IMR-90 (cell line): ENCODE results near the gene HOXB6. TPM values are rescaled to one million over a fixed set of nuclear protein-coding genes. Genes with fewer than 3 reads are reported as not detected.

Source experiments
- ATAC-seq: fragments of 200-7000 bp; cut with Tn5 transposase; 2 replicates; pipeline ENCODE4 v1.9.1; 2020; ENCODE audit warnings: low read depth, mild to moderate bottlenecking, moderate library complexity
- BruUV-seq: library from RNA; stranded (reverse); fragments of 400-500 nt; replicated peaks from 2 replicates; lab custom pipeline; 2021; lab: Mats Ljungman, UMichigan
- CTCF ChIA-PET: fragments of 300-600 bp; formaldehyde crosslinking; extraction: SDS; loops from one replicate; lab custom pipeline; 2021; ENCODE audit warnings: antibody characterized with exemption; lab: Yijun Ruan, JAX
- POLR2A ChIA-PET: fragments of 300-600 bp; sonication (Branson Sonifier 250); formaldehyde crosslinking; loops from one replicate; lab custom pipeline; 2022; ENCODE audit warnings: antibody characterized with exemption; ENCODE audit not compliant: unreplicated experiment; lab: Charles Lee
- DNase-seq: peaks from one replicate; pipeline ENCODE4 v3.0.0; 2013
- H2AFZ ChIP-seq: replicated peaks from 2 replicates; pipeline ENCODE3; 2013; ENCODE audit warnings: low read length, mild to moderate bottlenecking; ENCODE audit not compliant: poor library complexity
- H2AK5ac ChIP-seq: 2 replicates; pipeline ENCODE4 v1.6.1; 2013; ENCODE audit warnings: low read depth, low read length, inconsistent platforms
- H2AK9ac ChIP-seq: replicated peaks from 2 replicates; pipeline ENCODE3; 2013; ENCODE audit warnings: mild to moderate bottlenecking, low read depth, low read length, moderate library complexity; ENCODE audit not compliant: poor library complexity
- H2BK120ac ChIP-seq: 2 replicates; pipeline ENCODE4 v1.6.1; 2013; ENCODE audit warnings: low read depth, low read length, inconsistent platforms
- H2BK15ac ChIP-seq: 3 replicates; pipeline ENCODE4 v1.6.1; 2013; ENCODE audit warnings: low read depth, low read length, inconsistent platforms
- H2BK20ac ChIP-seq: 2 replicates; pipeline ENCODE4 v1.6.1; 2013; ENCODE audit warnings: low read depth, mild to moderate bottlenecking, inconsistent platforms, low read length, moderate library complexity
- H2BK5ac ChIP-seq: 2 replicates; pipeline ENCODE4 v1.6.1; 2013; ENCODE audit warnings: mild to moderate bottlenecking, low read depth, low read length, inconsistent platforms; ENCODE audit not compliant: poor library complexity, severe bottlenecking
- H3K14ac ChIP-seq: replicated peaks from 2 replicates; pipeline ENCODE4 v1.6.1; 2013; ENCODE audit warnings: low read depth, low read length, inconsistent platforms
- H3K18ac ChIP-seq: 2 replicates; pipeline ENCODE4 v1.6.1; 2013; ENCODE audit warnings: low read depth, low read length, control low read depth
- H3K23ac ChIP-seq: 2 replicates; pipeline ENCODE4 v1.6.1; 2013; ENCODE audit warnings: low read depth, low read length, inconsistent platforms
- H3K27ac ChIP-seq: 2 replicates; pipeline ENCODE4 v1.5.1; 2013; ENCODE audit warnings: mild to moderate bottlenecking, control low read depth, low read length; ENCODE audit not compliant: insufficient read depth
- H3K27me3 ChIP-seq: 2 replicates; pipeline ENCODE4 v1.6.1; 2013; ENCODE audit warnings: low read length; ENCODE audit not compliant: control insufficient read depth, insufficient read depth
- H3K36me3 ChIP-seq: 2 replicates; pipeline ENCODE4 v1.6.1; 2013; ENCODE audit warnings: low read length, mixed read lengths; ENCODE audit not compliant: control insufficient read depth, insufficient read depth
- H3K4ac ChIP-seq: 2 replicates; pipeline ENCODE4 v1.6.1; 2013; ENCODE audit warnings: low read depth, low read length, inconsistent platforms
- H3K4me1 ChIP-seq: 2 replicates; pipeline ENCODE4 v1.6.1; 2013; ENCODE audit warnings: low read length, mixed read lengths; ENCODE audit not compliant: control insufficient read depth, insufficient read depth
- H3K4me2 ChIP-seq: 2 replicates; pipeline ENCODE4 v1.6.1; 2013; ENCODE audit warnings: low read depth, mild to moderate bottlenecking, control low read depth, low read length, moderate library complexity
- H3K4me3 ChIP-seq: 2 replicates; pipeline ENCODE4 v1.5.1; 2013; ENCODE audit warnings: low read depth, mild to moderate bottlenecking, control low read depth, low read length, moderate library complexity; ENCODE audit not compliant: insufficient read depth
- H3K56ac ChIP-seq: 2 replicates; pipeline ENCODE4 v1.6.1; 2013; ENCODE audit warnings: low read length, inconsistent platforms; ENCODE audit not compliant: insufficient read depth; ENCODE audit errors: extremely low read depth
- H3K79me1 ChIP-seq, 2 experiments: 2 replicates each; pipeline ENCODE4 v1.6.1; 2013; ENCODE audit warnings: low read length in 2 of 2, inconsistent platforms in 1 of 2, low read depth in 1 of 2
- H3K9ac ChIP-seq: 2 replicates; pipeline ENCODE4 v1.6.1; 2013; ENCODE audit warnings: low read depth, low read length, control low read depth
- H3K9me1 ChIP-seq: 2 replicates; pipeline ENCODE4 v1.6.1; 2013; ENCODE audit warnings: low read length, inconsistent platforms; ENCODE audit not compliant: insufficient read depth
- H3K9me3 ChIP-seq: 2 replicates; pipeline ENCODE4 v1.6.1; 2013; ENCODE audit warnings: low read length; ENCODE audit not compliant: control insufficient read depth, insufficient read depth
- H4K20me1 ChIP-seq: 2 replicates; pipeline ENCODE4 v1.6.1; 2013; ENCODE audit warnings: low read length, inconsistent platforms; ENCODE audit not compliant: insufficient read depth
- H4K5ac ChIP-seq: 2 replicates; pipeline ENCODE4 v1.6.1; 2013; ENCODE audit warnings: mild to moderate bottlenecking, low read depth, low read length, control low read depth
- H4K8ac ChIP-seq, 2 experiments: 2 replicates each; pipeline ENCODE4 v1.6.1; 2013; ENCODE audit warnings: low read depth in 2 of 2, low read length in 2 of 2, control low read depth in 1 of 2, inconsistent platforms in 1 of 2
- H4K91ac ChIP-seq: 2 replicates; pipeline ENCODE4 v1.6.1; 2013; ENCODE audit warnings: low read depth, low read length, inconsistent platforms; ENCODE audit not compliant: insufficient read depth
- BHLHE40 ChIP-seq: fragments of 150-350 bp; IDR thresholded peaks from 2 replicates; pipeline ENCODE4 v1.6.1; 2016; ENCODE audit warnings: mild to moderate bottlenecking, low read depth, low read length
- CEBPB ChIP-seq: IDR thresholded peaks from 2 replicates; pipeline ENCODE4 v1.6.1; 2012; ENCODE audit warnings: low read depth, low read length, improper control_type of control experiment
- MAFK ChIP-seq: IDR thresholded peaks from 2 replicates; pipeline ENCODE4 v1.6.1; 2012; ENCODE audit warnings: low read depth, low read length, improper control_type of control experiment
- MAZ ChIP-seq: IDR thresholded peaks from 2 replicates; pipeline ENCODE4 v1.6.1; 2012; ENCODE audit warnings: low read depth, mild to moderate bottlenecking, low read length, improper control_type of control experiment, moderate library complexity, borderline replicate concordance
- MXI1 ChIP-seq: IDR thresholded peaks from 2 replicates; pipeline ENCODE4 v1.6.1; 2012; ENCODE audit warnings: low read depth, mild to moderate bottlenecking, low read length, moderate library complexity, borderline replicate concordance
- NFE2L2 ChIP-seq: fragments of 150-350 bp; IDR thresholded peaks from 2 replicates; pipeline ENCODE4 v1.6.1; 2016; ENCODE audit warnings: low read depth, mild to moderate bottlenecking, low read length
- RAD21 ChIP-seq: IDR thresholded peaks from 2 replicates; pipeline ENCODE4 v1.6.1; 2012; ENCODE audit warnings: low read length, improper control_type of control experiment
- RCOR1 ChIP-seq: IDR thresholded peaks from 2 replicates; pipeline ENCODE4 v1.6.1; 2012; ENCODE audit warnings: mild to moderate bottlenecking, low read length, improper control_type of control experiment; ENCODE audit not compliant: insufficient replicate concordance
- RFX5 ChIP-seq: IDR thresholded peaks from 2 replicates; pipeline ENCODE4 v1.8.0; 2012; ENCODE audit warnings: low read depth, mild to moderate bottlenecking, low read length, moderate library complexity
- WGBS, 2 experiments: methylation state at CpG; one replicate each; pipeline versions ENCODE4 v1.1.5 to v1.1.7; 2013; ENCODE audit warnings: missing lambda C conversion rate in 2 of 2; ENCODE audit not compliant: insufficient read length in 1 of 2; ENCODE audit errors: extremely low coverage in 2 of 2; 5-methylcytosine and 5-hydroxymethylcytosine counted together
- dilution Hi-C: fragments of 300-500 bp; cut with HindIII; formaldehyde crosslinking; loops from one replicate; pipeline ENCODE4 v1.14.3; 2018; ENCODE audit warnings: low sequenced_read_pairs; ENCODE audit not compliant: unreplicated experiment
- in situ Hi-C: fragments of 300-500 bp; cut with MboI; formaldehyde crosslinking; loops from 3 replicates; pipeline ENCODE4 v1.14.3; 2019; ENCODE audit warnings: low sequenced_read_pairs, inconsistent platforms, mixed read lengths
- intact Hi-C: fragments of 100-400 bp; cut with micrococcal nuclease; formaldehyde crosslinking; loops from 2 replicates; pipeline ENCODE4 v1.10.0; 2022
- polyA plus RNA-seq, 3 experiments: library from polyadenylated mRNA; depleted of rRNA; stranded (reverse); fragments of >200 nt; gene quantifications; 2 replicates each; pipeline ENCODE4 v1.2.3, GENCODE V29; 2012; ENCODE audit warnings: low replicate concordance in 1 of 3
- total RNA-seq: library from RNA; depleted of rRNA; stranded (reverse); fragments of >200 nt; gene quantifications from 2 replicates; pipeline ENCODE4 v1.2.3, GENCODE V29; 2012
- TF ChIP-seq, protein P1 (sequence below): fragments of 150-350 bp; IDR thresholded peaks from 2 replicates; pipeline ENCODE4 v1.6.1; 2017; ENCODE audit warnings: mild to moderate bottlenecking, antibody characterized with exemption, low read length, low read depth
- TF ChIP-seq, protein P2 (sequence below): conservative IDR thresholded peaks from 2 replicates; pipeline ENCODE4 v1.5.1; 2012; ENCODE audit warnings: mild to moderate bottlenecking, low read depth, low read length, improper control_type of control experiment
- TF ChIP-seq, protein P3 (sequence below): fragments of 150-350 bp; IDR thresholded peaks from 2 replicates; pipeline ENCODE4 v1.6.1; 2016; ENCODE audit warnings: low read depth, mild to moderate bottlenecking, low read length, moderate library complexity, borderline replicate concordance

The HOXB6 gene
- total and polyA plus RNA-seq, 2 of the 4 experiments (the other 2 are of a cell fraction) = 11.1 to 42.2 TPM

DNA sequence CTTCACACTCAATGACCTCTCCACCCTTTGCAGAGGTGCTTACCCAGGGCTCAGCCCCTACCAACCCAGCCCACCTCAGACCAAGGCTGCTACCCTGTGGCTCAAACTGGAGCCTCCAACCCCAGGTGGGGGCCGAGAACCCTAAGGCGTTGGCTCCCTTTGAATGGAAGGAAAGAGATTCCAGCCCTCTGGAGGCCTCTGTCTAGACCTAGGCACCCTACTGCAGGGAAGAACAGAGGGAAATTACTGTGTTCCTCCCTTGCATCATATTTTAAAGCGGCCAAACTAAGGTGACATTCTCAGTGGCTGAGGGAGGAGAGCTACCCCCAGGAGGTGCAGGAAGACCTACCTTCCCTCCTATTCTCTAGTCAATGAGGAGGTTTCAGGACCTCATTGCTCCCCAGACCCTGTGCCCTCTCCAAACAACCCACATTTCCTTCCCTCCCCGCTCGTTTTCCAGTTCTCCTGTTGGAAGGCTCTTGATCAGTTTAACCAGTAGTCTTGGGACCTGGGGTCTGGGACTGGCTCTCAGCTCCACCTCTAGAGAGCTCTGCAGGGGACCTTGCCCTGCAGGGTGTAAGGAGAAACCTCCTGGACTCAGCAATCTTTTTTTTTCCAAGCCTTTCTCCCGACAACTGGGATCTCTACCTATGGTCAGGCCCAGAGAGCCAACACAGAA, 15.8 kb upstream of the HOXB6 start:
- Histone ChIP-seq H2BK20ac (no peak overlapping the region), H3K79me1 (no peaks in the 10 kb centered on the region), H4K5ac (no peak overlapping the region), H3K4me2 (no peak overlapping the region), H3K9ac (no peak overlapping the region), H3K9me1 (no peaks in the 10 kb centered on the region; the same call in 1 of the 2 replicates), H2AK5ac (no peak overlapping the region), H3K4me1 (no peaks in the 10 kb centered on the region; the same call in 1 of the 2 replicates), H2BK120ac (no peak overlapping the region), H4K91ac (no peak overlapping the region), H3K27ac (no peak overlapping the region), H3K14ac (no peak overlapping the region), H2BK15ac (no peak overlapping the region), H4K20me1 (peaks cover 13% of the 10 kb centered on the region; the same call in 1 of the 2 replicates), H4K8ac (no peak overlapping the region), H3K36me3 (no peaks in the 10 kb centered on the region), H2BK5ac (no peak overlapping the region), H3K23ac (0 out of 2 replicates have a peak overlapping the region, but pooled peaks have one; percentile 31), H3K4me3 (no peak overlapping the region), H2AFZ (no peak overlapping the region), H3K56ac (no peak overlapping the region), H2AK9ac (no peak overlapping the region), H3K18ac (no peak overlapping the region), H3K27me3 (peaks cover 97% of the 10 kb centered on the region), H3K9me3 (peaks cover 11% of the 10 kb centered on the region), H3K4ac (no peak overlapping the region)
- no TSS peak for BruUV-seq
- dilution Hi-C loops (no loop called here), in situ Hi-C loops (loop anchor here (10.0 kb wide), 1 partner anchor 456 kb away; no protein-coding TSS in a partner anchor), intact Hi-C loops (no loop called here)
- WGBS, 2 experiments = no CpG with 5 or more reads among the region's 6 CpGs
- CTCF ChIA-PET = interaction anchor here (0.6 kb wide), 1 partner anchor 98 kb away, joined by 3 read pairs; no protein-coding TSS in a partner anchor
- TF ChIP-seq MAFK (no peak), RCOR1 (no peak), RAD21 (no peak), RFX5 (no peak), MAZ (no peak), NFE2L2 (no peak), MXI1 (no peak), CEBPB (no peak), BHLHE40 (no peak)
- TF ChIP-seq, protein P1, sequence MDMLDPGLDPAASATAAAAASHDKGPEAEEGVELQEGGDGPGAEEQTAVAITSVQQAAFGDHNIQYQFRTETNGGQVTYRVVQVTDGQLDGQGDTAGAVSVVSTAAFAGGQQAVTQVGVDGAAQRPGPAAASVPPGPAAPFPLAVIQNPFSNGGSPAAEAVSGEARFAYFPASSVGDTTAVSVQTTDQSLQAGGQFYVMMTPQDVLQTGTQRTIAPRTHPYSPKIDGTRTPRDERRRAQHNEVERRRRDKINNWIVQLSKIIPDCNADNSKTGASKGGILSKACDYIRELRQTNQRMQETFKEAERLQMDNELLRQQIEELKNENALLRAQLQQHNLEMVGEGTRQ = no peak
- TF ChIP-seq, protein P2, sequence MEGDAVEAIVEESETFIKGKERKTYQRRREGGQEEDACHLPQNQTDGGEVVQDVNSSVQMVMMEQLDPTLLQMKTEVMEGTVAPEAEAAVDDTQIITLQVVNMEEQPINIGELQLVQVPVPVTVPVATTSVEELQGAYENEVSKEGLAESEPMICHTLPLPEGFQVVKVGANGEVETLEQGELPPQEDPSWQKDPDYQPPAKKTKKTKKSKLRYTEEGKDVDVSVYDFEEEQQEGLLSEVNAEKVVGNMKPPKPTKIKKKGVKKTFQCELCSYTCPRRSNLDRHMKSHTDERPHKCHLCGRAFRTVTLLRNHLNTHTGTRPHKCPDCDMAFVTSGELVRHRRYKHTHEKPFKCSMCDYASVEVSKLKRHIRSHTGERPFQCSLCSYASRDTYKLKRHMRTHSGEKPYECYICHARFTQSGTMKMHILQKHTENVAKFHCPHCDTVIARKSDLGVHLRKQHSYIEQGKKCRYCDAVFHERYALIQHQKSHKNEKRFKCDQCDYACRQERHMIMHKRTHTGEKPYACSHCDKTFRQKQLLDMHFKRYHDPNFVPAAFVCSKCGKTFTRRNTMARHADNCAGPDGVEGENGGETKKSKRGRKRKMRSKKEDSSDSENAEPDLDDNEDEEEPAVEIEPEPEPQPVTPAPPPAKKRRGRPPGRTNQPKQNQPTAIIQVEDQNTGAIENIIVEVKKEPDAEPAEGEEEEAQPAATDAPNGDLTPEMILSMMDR = no peak
- TF ChIP-seq, protein P3, sequence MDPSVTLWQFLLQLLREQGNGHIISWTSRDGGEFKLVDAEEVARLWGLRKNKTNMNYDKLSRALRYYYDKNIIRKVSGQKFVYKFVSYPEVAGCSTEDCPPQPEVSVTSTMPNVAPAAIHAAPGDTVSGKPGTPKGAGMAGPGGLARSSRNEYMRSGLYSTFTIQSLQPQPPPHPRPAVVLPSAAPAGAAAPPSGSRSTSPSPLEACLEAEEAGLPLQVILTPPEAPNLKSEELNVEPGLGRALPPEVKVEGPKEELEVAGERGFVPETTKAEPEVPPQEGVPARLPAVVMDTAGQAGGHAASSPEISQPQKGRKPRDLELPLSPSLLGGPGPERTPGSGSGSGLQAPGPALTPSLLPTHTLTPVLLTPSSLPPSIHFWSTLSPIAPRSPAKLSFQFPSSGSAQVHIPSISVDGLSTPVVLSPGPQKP = no peak
- no peak for DNase-seq
- POLR2A ChIA-PET = no interaction called here
- no peak for ATAC-seq
